Measurements from ENCODE around the gene DOK6. TPM values are rescaled to one million over a fixed set of nuclear protein-coding genes. Genes with fewer than 3 reads are reported as not detected.

The DOK6 gene
- total and polyA plus RNA-seq, 2 donors (not counting 1 experiment from before 2014, with no cell fraction given): not detected

DNA sequence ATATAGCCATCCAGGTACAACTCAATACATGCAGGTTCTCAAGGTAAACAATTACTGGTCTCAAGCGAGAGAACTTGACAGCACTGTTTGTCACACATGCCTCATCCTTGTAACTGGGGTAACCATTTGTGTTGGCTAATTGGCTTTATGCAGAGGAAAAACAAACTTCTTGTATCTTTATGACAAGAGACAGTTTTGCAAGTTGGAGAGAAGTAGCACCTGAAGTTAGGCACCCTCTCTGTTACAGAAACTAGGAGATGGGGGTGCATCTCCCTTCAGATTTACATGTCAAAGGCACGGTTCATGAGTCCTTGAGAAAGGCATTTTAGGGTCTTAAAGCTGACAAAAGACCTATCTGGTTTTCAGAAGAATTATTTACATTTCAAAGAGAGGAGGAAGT, 305.3 kb downstream of the DOK6 start:
- CTCF ChIA-PET: no interaction called here
- no peaks in the 10 kb centered on the region for H3K27me3 ChIP-seq (replicated peaks in 1 of 4; ENCODE audit: control extremely low read depth in 1 of 4, control insufficient read depth in 3 of 4, insufficient read depth in 4 of 4, low read length in 3 of 4)
- no peak for ATAC-seq (ENCODE audit: low read depth)
- H3K9ac ChIP-seq (ENCODE audit: low read length): no peak overlapping the region
- Mint-ChIP-seq H3K27ac (no peak overlapping the region), H3K27me3 (no peaks in the 10 kb centered on the region), H3K4me3 (no peak overlapping the region), H3K9me3 (ENCODE audit: insufficient read depth) (no peaks in the 10 kb centered on the region), H3K4me1 (no peaks in the 10 kb centered on the region)
- H3K4me2 ChIP-seq (replicated peaks; ENCODE audit: low read depth, low read length, poor library complexity, severe bottlenecking): no peak overlapping the region
- no CpG with 5 or more reads among the region's 2 CpGs for WGBS (ENCODE audit: insufficient coverage)
- H2AFZ ChIP-seq (ENCODE audit: insufficient read depth, low read depth, low read length, poor library complexity, severe bottlenecking): no peak overlapping the region
- no peak overlapping the region for H3K27ac ChIP-seq (ENCODE audit: low read length in 2 of 2)
- no peaks in the 10 kb centered on the region for H3K36me3 ChIP-seq (replicated peaks in 1 of 2; ENCODE audit: control extremely low read depth in 1 of 2, control insufficient read depth in 1 of 2, extremely low read depth in 1 of 2, insufficient read depth in 2 of 2, low read length in 1 of 2)
- no peaks in the 10 kb centered on the region for H3K4me1 ChIP-seq (ENCODE audit: control insufficient read depth in 2 of 2, insufficient read depth in 2 of 2, low read length in 2 of 2)
- no peak for DNase-seq
- no peaks in the 10 kb centered on the region for H4K20me1 ChIP-seq (ENCODE audit: control insufficient read depth, insufficient read depth, low read length, poor library complexity, severe bottlenecking)
- no peaks in the 10 kb centered on the region for H3K9me3 ChIP-seq (ENCODE audit: control extremely low read depth in 1 of 3, control insufficient read depth in 2 of 3, insufficient read depth in 1 of 3, low read length in 2 of 3)
- H3K79me2 ChIP-seq (ENCODE audit: control insufficient read depth, insufficient read depth, low read length): no peaks in the 10 kb centered on the region
- H3K4me3 ChIP-seq (ENCODE audit: control extremely low read depth in 1 of 5, extremely low read depth in 1 of 5, insufficient read depth in 1 of 5, low read depth in 2 of 5, low read length in 4 of 5): no peak overlapping the region
- TF ChIP-seq EZH2 (IDR thresholded peaks at IDR 0.05; ENCODE audit: borderline replicate concordance, insufficient read depth, low read depth, low read length, poor library complexity, severe bottlenecking): no peak
- TF ChIP-seq, protein P1, sequence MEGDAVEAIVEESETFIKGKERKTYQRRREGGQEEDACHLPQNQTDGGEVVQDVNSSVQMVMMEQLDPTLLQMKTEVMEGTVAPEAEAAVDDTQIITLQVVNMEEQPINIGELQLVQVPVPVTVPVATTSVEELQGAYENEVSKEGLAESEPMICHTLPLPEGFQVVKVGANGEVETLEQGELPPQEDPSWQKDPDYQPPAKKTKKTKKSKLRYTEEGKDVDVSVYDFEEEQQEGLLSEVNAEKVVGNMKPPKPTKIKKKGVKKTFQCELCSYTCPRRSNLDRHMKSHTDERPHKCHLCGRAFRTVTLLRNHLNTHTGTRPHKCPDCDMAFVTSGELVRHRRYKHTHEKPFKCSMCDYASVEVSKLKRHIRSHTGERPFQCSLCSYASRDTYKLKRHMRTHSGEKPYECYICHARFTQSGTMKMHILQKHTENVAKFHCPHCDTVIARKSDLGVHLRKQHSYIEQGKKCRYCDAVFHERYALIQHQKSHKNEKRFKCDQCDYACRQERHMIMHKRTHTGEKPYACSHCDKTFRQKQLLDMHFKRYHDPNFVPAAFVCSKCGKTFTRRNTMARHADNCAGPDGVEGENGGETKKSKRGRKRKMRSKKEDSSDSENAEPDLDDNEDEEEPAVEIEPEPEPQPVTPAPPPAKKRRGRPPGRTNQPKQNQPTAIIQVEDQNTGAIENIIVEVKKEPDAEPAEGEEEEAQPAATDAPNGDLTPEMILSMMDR (IDR thresholded peaks at IDR 0.05): no peak
- POLR2A ChIA-PET: no interaction called here
- intact Hi-C loops (cut with micrococcal nuclease): no loop called here

- H3K4me3 ChIP-seq (ENCODE audit: control extremely low read depth in 1 of 5, extremely low read depth in 1 of 5, insufficient read depth in 1 of 5, low read depth in 2 of 5, low read length in 4 of 5): no peak overlapping the region
- no peak overlapping the region for H3K9ac ChIP-seq (ENCODE audit: low read length)
- intact Hi-C loops (cut with micrococcal nuclease): no loop called here
- H3K27ac Mint-ChIP-seq: no peak overlapping the region
- no peak overlapping the region for H3K4me2 ChIP-seq (replicated peaks; ENCODE audit: low read depth, low read length, poor library complexity, severe bottlenecking)
- DNase-seq (no peak), ATAC-seq (ENCODE audit: low read depth) (no peak)
- no peaks in the 10 kb centered on the region for H3K79me2 ChIP-seq (ENCODE audit: control insufficient read depth, insufficient read depth, low read length)
- ChIA-PET CTCF (no interaction called here), POLR2A (no interaction called here)
- H2AFZ ChIP-seq (ENCODE audit: insufficient read depth, low read depth, low read length, poor library complexity, severe bottlenecking): no peak overlapping the region
- no peaks in the 10 kb centered on the region for H3K36me3 ChIP-seq (replicated peaks in 1 of 2; ENCODE audit: control extremely low read depth in 1 of 2, control insufficient read depth in 1 of 2, extremely low read depth in 1 of 2, insufficient read depth in 2 of 2, low read length in 1 of 2)
- no peaks in the 10 kb centered on the region for H3K27me3 ChIP-seq (replicated peaks in 1 of 4; ENCODE audit: control extremely low read depth in 1 of 4, control insufficient read depth in 3 of 4, insufficient read depth in 4 of 4, low read length in 3 of 4)
- H3K27me3 Mint-ChIP-seq: no peaks in the 10 kb centered on the region
- H3K4me1 Mint-ChIP-seq: no peaks in the 10 kb centered on the region
- H3K27ac ChIP-seq (ENCODE audit: low read length in 2 of 2): no peak overlapping the region
- WGBS (ENCODE audit: insufficient coverage): 82% methylated on average over 4 of the region's 7 CpGs
- H4K20me1 ChIP-seq (ENCODE audit: control insufficient read depth, insufficient read depth, low read length, poor library complexity, severe bottlenecking): no peaks in the 10 kb centered on the region
- H3K4me3 Mint-ChIP-seq: no peak overlapping the region
- H3K9me3 Mint-ChIP-seq (ENCODE audit: insufficient read depth): no peaks in the 10 kb centered on the region
- no peaks in the 10 kb centered on the region for H3K9me3 ChIP-seq (ENCODE audit: control extremely low read depth in 1 of 3, control insufficient read depth in 2 of 3, insufficient read depth in 1 of 3, low read length in 2 of 3)
- H3K4me1 ChIP-seq (ENCODE audit: control insufficient read depth in 2 of 2, insufficient read depth in 2 of 2, low read length in 2 of 2): no peaks in the 10 kb centered on the region
- TF ChIP-seq EZH2 (IDR thresholded peaks at IDR 0.05; ENCODE audit: borderline replicate concordance, insufficient read depth, low read depth, low read length, poor library complexity, severe bottlenecking): no peak
- TF ChIP-seq, protein P1 (IDR thresholded peaks at IDR 0.05): no peak
Observed at GRCh38 chr18:69708844-69709243, 308.2 kb downstream of the DOK6 start.

Measured in B cell (primary cell).